Panc1 (cell line): ENCODE measurements around the gene CAD. TPM values are rescaled to one million over a fixed set of nuclear protein-coding genes. Genes with fewer than 3 reads are reported as not detected.

Experiments used
- ATAC-seq: fragments of 200-7000 bp; cut with Tn5 transposase; 2 replicates; pipeline ENCODE4 v1.9.1; 2020; ENCODE audit warnings: mild to moderate bottlenecking, moderate library complexity
- BruUV-seq: library from RNA; stranded (reverse); fragments of 400-500 nt; replicated peaks from 2 replicates; lab custom pipeline; 2021; lab: Mats Ljungman, UMichigan
- CTCF ChIA-PET: fragments of 300-600 bp; sonication (Branson Sonifier 250); formaldehyde crosslinking; loops from one replicate; lab custom pipeline; 2022; ENCODE audit warnings: antibody characterized with exemption; lab: Charles Lee
- POLR2A ChIA-PET: fragments of 300-600 bp; sonication (Branson Sonifier 250); formaldehyde crosslinking; loops from one replicate; lab custom pipeline; 2022; ENCODE audit warnings: antibody characterized with exemption; lab: Charles Lee
- DNase-seq: peaks from one replicate; pipeline ENCODE4 v3.0.0-alpha.2; 2010; ENCODE audit warnings: low read depth, low spot score
- H3K27ac ChIP-seq: 2 replicates; pipeline ENCODE4 v1.5.1; 2011; ENCODE audit warnings: mild to moderate bottlenecking, low read length, inconsistent platforms
- H3K27me3 ChIP-seq: fragments of 200-500 bp; sonication (Bioruptor generic); 2 replicates; pipeline ENCODE4 v1.6.0; 2014; ENCODE audit warnings: low read length, inconsistent platforms; ENCODE audit not compliant: control insufficient read depth, insufficient read depth
- H3K36me3 ChIP-seq: fragments of 200-500 bp; sonication (Bioruptor generic); 2 replicates; pipeline ENCODE4 v1.5.1; 2014; ENCODE audit warnings: inconsistent platforms, mild to moderate bottlenecking, low read length, moderate library complexity; ENCODE audit not compliant: control insufficient read depth, insufficient read depth
- H3K4me1 ChIP-seq: 2 replicates; pipeline ENCODE4 v1.5.1; 2011; ENCODE audit warnings: inconsistent platforms, mild to moderate bottlenecking, low read length, moderate library complexity; ENCODE audit not compliant: control insufficient read depth, insufficient read depth
- H3K4me3 ChIP-seq, 2 experiments: 2 replicates each; pipeline ENCODE4 v1.5.1; 2011 to 2012; ENCODE audit warnings: low read depth in 2 of 2, low read length in 2 of 2, mild to moderate bottlenecking in 2 of 2, inconsistent platforms in 1 of 2, moderate library complexity in 1 of 2
- H3K9me3 ChIP-seq: fragments of 200-500 bp; sonication (Bioruptor generic); 2 replicates; pipeline ENCODE4 v1.5.1; 2014; ENCODE audit warnings: low read depth, mild to moderate bottlenecking, inconsistent platforms, low read length, moderate library complexity; ENCODE audit not compliant: control insufficient read depth, insufficient read depth
- POLR2AphosphoS5 ChIP-seq: IDR thresholded peaks from 2 replicates; pipeline ENCODE4 v1.6.1; 2012; ENCODE audit warnings: mild to moderate bottlenecking, low read depth, low read length, moderate library complexity
- SIN3A ChIP-seq: IDR thresholded peaks from 2 replicates; pipeline ENCODE4 v1.6.1; 2012; ENCODE audit warnings: low read depth, mild to moderate bottlenecking, low read length, moderate library complexity, borderline replicate concordance; ENCODE audit not compliant: insufficient read depth
- TCF7L2 ChIP-seq: IDR thresholded peaks from 2 replicates; pipeline ENCODE4 v1.6.1; 2011; ENCODE audit warnings: mild to moderate bottlenecking, low read depth, low read length, inconsistent platforms
- in situ Hi-C: cut with HindIII; loops from 2 replicates; pipeline ENCODE4 v1.10.0; 2016; ENCODE audit warnings: low sequenced_read_pairs, low pct_unique_long_range_greater_than_20kb
- intact Hi-C: fragments of 100-400 bp; cut with micrococcal nuclease; formaldehyde crosslinking; loops from one replicate; pipeline ENCODE4 v1.10.0; 2022; ENCODE audit not compliant: unreplicated experiment
- total RNA-seq: library from RNA; stranded (reverse); gene quantifications from one replicate; pipeline ENCODE4 v1.2.1, GENCODE V29; 2021; ENCODE audit not compliant: unreplicated experiment
- TF ChIP-seq, protein P1 (sequence below): fragments of 450-650 bp; IDR thresholded peaks from 2 replicates; pipeline ENCODE4 v1.5.1; 2017; ENCODE audit warnings: mild to moderate bottlenecking
- TF ChIP-seq, protein P2 (sequence below), 2 experiments: IDR thresholded peaks; 2 replicates each; pipeline ENCODE4 v1.6.1; 2011 to 2012; ENCODE audit warnings: low read depth in 2 of 2, control low read depth in 1 of 2, low read length in 1 of 2, mild to moderate bottlenecking in 1 of 2, moderate library complexity in 1 of 2; ENCODE audit not compliant: insufficient read depth in 1 of 2

Gene CAD
- total RNA-seq, 1 experiment from 2014 or later: 76.7 TPM

- ATAC-seq (no peak), DNase-seq (no peak)
- no TSS peak for BruUV-seq
- H3K27me3 ChIP-seq: no peaks in the 10 kb centered on the region
- ChIA-PET CTCF (no interaction called here), POLR2A (no interaction called here)
- intact Hi-C loops (loop anchor here (5.0 kb wide), 1 partner anchor 188 kb away; no protein-coding TSS in a partner anchor), in situ Hi-C loops (no loop called here)
- no peak overlapping the region for H3K4me3 ChIP-seq
- no peaks in the 10 kb centered on the region for H3K9me3 ChIP-seq
- H3K4me1 ChIP-seq: peaks cover 15% of the 10 kb centered on the region
- no peak for TF ChIP-seq POLR2AphosphoS5
- TF ChIP-seq, protein P1, sequence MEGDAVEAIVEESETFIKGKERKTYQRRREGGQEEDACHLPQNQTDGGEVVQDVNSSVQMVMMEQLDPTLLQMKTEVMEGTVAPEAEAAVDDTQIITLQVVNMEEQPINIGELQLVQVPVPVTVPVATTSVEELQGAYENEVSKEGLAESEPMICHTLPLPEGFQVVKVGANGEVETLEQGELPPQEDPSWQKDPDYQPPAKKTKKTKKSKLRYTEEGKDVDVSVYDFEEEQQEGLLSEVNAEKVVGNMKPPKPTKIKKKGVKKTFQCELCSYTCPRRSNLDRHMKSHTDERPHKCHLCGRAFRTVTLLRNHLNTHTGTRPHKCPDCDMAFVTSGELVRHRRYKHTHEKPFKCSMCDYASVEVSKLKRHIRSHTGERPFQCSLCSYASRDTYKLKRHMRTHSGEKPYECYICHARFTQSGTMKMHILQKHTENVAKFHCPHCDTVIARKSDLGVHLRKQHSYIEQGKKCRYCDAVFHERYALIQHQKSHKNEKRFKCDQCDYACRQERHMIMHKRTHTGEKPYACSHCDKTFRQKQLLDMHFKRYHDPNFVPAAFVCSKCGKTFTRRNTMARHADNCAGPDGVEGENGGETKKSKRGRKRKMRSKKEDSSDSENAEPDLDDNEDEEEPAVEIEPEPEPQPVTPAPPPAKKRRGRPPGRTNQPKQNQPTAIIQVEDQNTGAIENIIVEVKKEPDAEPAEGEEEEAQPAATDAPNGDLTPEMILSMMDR: no peak
- H3K27ac ChIP-seq: no peak overlapping the region
- H3K36me3 ChIP-seq: no peaks in the 10 kb centered on the region
Measured at GRCh38 chr2:27284996-27285395, 67.8 kb downstream of the CAD start.

DNA sequence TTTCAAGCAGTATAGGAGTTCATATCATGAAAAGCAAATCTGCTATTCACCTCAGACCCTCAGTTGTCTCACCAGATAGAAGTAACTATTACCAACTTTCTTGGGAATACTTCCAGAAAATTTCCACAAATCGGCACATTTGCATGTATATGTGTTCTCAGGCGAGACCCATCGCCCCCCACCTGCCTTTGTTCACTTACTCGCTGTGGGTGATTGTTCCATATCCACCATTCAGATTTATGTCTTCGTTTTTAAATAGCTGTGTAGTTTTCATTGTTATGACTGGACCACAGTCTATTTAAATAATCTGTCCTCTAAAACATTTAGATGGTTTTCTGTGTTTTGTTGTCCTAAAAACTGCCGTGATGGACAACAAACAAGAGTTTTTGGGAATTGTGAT is 68.3 kb downstream of the CAD start:
- TF ChIP-seq, protein P1: no peak
- no peak for TF ChIP-seq POLR2AphosphoS5
- TF ChIP-seq, protein P2, sequence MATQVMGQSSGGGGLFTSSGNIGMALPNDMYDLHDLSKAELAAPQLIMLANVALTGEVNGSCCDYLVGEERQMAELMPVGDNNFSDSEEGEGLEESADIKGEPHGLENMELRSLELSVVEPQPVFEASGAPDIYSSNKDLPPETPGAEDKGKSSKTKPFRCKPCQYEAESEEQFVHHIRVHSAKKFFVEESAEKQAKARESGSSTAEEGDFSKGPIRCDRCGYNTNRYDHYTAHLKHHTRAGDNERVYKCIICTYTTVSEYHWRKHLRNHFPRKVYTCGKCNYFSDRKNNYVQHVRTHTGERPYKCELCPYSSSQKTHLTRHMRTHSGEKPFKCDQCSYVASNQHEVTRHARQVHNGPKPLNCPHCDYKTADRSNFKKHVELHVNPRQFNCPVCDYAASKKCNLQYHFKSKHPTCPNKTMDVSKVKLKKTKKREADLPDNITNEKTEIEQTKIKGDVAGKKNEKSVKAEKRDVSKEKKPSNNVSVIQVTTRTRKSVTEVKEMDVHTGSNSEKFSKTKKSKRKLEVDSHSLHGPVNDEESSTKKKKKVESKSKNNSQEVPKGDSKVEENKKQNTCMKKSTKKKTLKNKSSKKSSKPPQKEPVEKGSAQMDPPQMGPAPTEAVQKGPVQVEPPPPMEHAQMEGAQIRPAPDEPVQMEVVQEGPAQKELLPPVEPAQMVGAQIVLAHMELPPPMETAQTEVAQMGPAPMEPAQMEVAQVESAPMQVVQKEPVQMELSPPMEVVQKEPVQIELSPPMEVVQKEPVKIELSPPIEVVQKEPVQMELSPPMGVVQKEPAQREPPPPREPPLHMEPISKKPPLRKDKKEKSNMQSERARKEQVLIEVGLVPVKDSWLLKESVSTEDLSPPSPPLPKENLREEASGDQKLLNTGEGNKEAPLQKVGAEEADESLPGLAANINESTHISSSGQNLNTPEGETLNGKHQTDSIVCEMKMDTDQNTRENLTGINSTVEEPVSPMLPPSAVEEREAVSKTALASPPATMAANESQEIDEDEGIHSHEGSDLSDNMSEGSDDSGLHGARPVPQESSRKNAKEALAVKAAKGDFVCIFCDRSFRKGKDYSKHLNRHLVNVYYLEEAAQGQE (IDR thresholded peaks at IDR 0.05; ENCODE audit: insufficient read depth in 1 of 2, low read depth in 2 of 2, low read length in 1 of 2): no peak
- TF ChIP-seq SIN3A: no peak

DNA sequence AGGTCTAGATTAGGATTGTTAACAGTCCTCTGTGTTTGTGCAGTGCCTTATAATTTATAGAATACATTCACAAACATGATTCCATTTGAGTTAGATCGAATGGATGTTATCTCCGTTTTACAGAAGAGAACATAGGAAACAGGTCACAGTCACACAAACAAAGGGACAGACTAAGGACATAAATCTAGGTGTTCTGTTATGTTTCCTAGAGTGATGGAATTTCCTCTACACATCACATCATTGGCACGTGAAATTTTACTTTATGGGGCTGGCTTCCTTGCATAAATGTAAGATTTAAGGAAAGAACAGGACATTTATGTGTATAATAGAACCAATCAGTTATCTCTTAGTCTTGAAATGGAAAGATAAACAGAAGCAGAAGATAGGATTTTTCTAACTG is 71.4 kb downstream of the CAD start:
- no peak for TF ChIP-seq POLR2AphosphoS5
- no peak for TF ChIP-seq TCF7L2
- TF ChIP-seq, protein P1: no peak
- TF ChIP-seq, protein P2 (IDR thresholded peaks at IDR 0.05; ENCODE audit: insufficient read depth in 1 of 2, low read depth in 2 of 2, low read length in 1 of 2): no peak
- TF ChIP-seq SIN3A: no peak
- in situ Hi-C loops: no loop called here
- no TSS peak for BruUV-seq
- ATAC-seq: no peak
- Histone ChIP-seq H3K27ac (no peak overlapping the region), H3K27me3 (no peaks in the 10 kb centered on the region), H3K9me3 (no peaks in the 10 kb centered on the region), H3K36me3 (no peaks in the 10 kb centered on the region), H3K4me3 (no peak overlapping the region), H3K4me1 (peaks cover 5% of the 10 kb centered on the region)
- no peak for DNase-seq
- intact Hi-C loops: no loop called here
- CTCF ChIA-PET: no interaction called here
- POLR2A ChIA-PET: no interaction called here

More for the DNA sequence above, 68.3 kb downstream of the CAD start:
- ATAC-seq: no peak
- POLR2A ChIA-PET: no interaction called here
- Histone ChIP-seq H3K9me3 (no peaks in the 10 kb centered on the region), H3K4me3 (no peak overlapping the region), H3K36me3 (no peaks in the 10 kb centered on the region), H3K4me1 (peaks cover 11% of the 10 kb centered on the region), H3K27me3 (no peaks in the 10 kb centered on the region), H3K27ac (no peak overlapping the region)
- intact Hi-C loops: no loop called here
- no peak for DNase-seq
- in situ Hi-C loops: no loop called here
- no TSS peak for BruUV-seq
- CTCF ChIA-PET: no interaction called here
